Measurements from ENCODE around the gene ALPG.
"Not testable (repeated sequence)": the region's sequence is repeated elsewhere in the genome, so short reads cannot be mapped to it uniquely, and the experiment has no call there.

The ALPG gene

DNA sequence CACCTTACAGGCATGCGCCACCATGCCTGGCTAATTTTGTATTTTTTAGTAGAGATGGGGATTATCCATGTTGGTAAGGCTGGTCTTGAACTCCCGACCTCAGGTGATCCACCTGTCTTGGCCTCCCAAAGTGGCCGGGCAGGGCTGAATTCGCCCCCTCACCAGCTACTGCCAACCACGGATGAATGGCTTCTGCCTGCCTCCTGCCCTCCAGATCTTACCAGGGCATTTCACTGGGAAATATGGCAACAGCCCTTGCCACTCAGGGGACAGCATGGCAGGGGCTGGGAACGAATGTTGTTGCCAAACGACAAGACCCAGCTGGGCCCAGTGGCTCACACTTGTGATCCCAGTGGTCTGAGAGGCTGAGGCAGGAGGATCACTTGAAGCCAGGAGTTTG lies 29.9 kb upstream of the ALPG start:
- no peak for DNase-seq (ENCODE audit: extremely low read depth in 1 of 2, low read depth in 1 of 2)

GRCh38 chr2:232377319-232377718 lies 29.3 kb upstream of the ALPG start:
- DNase-seq (ENCODE audit: extremely low read depth in 1 of 2, low read depth in 1 of 2) = no peak

DNA sequence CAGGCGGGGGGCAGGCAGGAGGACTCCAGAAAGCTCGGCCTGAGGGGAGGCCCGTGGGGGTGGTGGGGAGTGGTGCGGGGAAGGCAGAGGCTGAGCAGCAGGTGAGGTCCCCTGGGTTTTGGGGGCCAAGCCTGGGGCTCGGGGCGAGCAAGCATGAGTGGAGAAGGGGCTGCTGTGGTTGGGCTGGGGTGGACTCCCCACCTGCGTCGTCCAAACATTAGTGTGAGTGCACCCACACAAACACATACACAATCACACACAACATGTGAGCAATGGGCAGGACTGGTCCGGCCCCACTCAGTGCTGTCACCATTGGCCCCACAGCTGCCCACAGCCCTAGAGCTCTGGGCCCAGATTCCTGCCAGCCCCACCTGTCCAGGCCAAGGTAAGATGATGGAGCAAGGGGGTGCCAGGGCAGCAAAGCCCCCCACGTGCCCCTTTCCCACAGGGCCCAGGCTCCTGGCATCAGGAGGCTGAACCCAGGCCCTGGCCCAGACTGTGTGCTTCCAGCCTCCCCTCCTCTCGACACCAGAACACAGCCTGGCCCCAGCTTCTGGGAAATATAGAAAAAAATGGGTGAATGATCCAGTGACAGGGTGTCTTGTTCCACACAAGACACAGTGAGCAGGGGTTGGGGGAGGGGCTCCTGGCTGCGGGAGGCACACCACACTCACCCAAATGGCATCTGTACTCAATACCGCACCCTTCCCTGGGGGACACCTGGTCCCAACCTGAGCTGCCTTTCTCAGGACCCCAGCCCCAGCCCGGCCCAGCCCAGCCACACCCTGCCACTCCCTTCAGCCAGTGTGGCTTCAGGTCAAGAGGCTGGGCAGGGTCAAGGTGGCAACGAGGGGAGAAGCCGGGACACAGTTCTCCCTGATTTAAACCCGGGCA lies 28.6 kb upstream of the ALPG start:
- DNase-seq (ENCODE audit: extremely low read depth in 1 of 2, low read depth in 1 of 2) = no peak

DNA sequence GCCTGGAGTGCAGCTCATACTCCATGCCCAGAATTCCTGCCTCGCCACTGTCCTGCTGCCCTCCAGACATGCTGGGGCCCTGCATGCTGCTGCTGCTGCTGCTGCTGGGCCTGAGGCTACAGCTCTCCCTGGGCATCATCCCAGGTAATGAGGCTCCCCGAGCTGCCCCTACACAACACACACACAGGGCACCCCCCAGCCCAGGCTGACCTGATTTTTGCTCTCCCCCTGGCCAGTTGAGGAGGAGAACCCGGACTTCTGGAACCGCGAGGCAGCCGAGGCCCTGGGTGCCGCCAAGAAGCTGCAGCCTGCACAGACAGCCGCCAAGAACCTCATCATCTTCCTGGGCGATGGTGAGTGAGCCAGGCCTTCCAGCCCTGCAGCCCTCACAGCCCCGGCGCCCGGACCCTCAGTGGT lies 27.9 kb upstream of the ALPG start, which contains the start of gene ALPP:
Gene ALPP (plus strand): TSS at position 17 of the 417 bp plus-strand sequence. CDS start 52 bp downstream, at position 69.
- DNase-seq (ENCODE audit: extremely low read depth in 1 of 2, low read depth in 1 of 2) = not testable (repeated sequence)

DNA sequence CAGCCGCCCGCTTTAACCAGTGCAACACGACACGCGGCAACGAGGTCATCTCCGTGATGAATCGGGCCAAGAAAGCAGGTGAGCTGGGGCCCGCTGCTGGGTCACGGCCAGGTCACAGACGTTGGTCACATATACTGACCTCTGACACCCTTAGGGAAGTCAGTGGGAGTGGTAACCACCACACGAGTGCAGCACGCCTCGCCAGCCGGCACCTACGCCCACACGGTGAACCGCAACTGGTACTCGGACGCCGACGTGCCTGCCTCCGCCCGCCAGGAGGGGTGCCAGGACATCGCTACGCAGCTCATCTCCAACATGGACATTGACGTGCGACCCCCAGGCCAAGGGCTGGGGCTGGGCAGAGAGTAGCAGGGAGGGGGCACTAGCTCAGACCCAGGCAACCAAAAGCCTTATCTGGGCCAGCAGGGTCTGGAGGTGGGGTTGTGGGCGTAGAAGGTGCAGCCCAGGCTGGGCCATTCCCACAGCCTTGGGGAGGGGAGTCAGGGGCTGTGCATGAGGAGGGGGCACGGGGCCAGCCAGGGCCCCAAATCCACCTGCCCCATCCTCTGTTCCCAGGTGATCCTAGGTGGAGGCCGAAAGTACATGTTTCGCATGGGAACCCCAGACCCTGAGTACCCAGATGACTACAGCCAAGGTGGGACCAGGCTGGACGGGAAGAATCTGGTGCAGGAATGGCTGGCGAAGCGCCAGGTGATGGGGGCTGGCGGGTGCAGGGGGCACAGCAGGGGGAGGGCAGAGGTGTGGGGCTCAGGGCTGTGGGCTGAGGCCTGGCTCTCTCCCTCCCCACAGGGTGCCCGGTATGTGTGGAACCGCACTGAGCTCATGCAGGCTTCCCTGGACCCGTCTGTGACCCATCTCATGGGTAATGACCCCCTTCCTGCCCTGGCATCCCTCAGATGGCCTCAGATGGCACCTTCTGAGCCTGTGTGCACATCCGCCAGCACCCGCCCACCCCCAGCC lies 26.7 kb upstream of the ALPG start:
- DNase-seq (ENCODE audit: extremely low read depth in 1 of 2, low read depth in 1 of 2) = not testable (repeated sequence)

GRCh38 chr2:232381204-232382031 lies 25.2 kb upstream of the ALPG start:
- DNase-seq (ENCODE audit: extremely low read depth in 1 of 2, low read depth in 1 of 2) = not testable (repeated sequence)

GRCh38 chr2:232382331-232383225 lies 24.1 kb upstream of the ALPG start:
- no peak for DNase-seq (ENCODE audit: extremely low read depth in 1 of 2, low read depth in 1 of 2)

DNA sequence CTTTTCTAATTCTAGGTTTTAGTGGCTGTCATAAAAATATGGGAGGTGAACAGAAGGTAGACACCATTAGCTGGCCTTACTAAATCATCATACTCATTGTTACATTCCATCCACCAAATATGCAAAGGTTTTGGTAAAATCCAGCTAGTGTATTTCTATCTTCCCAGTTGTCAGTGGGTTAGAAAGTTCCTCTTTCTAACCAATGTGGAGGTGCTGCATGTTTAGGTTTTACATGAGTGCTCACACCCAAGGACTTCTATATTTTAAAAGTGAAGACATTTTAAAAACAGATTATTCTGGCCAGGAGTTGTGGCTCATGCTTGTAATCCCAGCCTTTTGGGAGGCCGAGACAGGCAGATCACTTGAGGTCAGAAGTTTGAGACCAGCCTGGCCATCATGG lies 22.2 kb upstream of the ALPG start:
- no peak for DNase-seq (ENCODE audit: extremely low read depth in 1 of 2, low read depth in 1 of 2)

DNA sequence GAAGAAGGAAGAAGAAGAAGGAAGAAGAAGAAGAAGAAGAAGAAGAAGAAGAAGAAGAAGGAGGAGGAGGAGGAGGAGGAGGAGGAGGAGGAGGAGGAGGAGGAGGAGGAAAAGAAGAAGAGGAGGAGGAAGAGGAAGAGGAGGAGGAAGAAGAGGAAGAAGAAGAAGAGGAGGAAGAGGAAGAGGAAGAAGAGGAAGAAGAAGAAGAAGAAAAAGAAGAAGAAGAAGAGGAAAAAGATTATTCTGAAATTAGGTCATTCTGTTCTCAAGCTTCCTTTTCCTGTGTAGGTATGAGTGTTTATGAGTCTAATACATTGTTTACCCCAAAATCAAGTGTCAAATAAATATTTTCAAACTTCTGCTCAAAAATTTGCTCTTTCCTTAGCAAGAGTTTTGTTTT lies 21.6 kb upstream of the ALPG start:
- not testable (repeated sequence) for DNase-seq (ENCODE audit: extremely low read depth in 1 of 2, low read depth in 1 of 2)

GRCh38 chr2:232385660-232386489 lies 20.8 kb upstream of the ALPG start:
- no peak for DNase-seq (ENCODE audit: extremely low read depth in 1 of 2, low read depth in 1 of 2)

DNA sequence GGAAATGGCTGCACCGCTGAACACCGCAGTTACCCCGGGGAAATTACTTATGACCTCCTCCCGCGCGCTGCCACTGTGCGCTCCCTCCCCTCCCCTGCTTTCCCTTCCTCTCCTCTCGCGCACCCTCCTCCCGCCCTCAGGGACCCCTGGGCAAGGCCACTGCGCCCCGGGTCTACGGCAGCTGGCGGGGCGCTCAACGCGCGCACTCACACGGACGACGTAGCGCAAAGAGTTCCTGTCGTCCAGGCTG lies 20.2 kb upstream of the ALPG start:
- DNase-seq (ENCODE audit: extremely low read depth in 1 of 2, low read depth in 1 of 2) = no peak

DNA sequence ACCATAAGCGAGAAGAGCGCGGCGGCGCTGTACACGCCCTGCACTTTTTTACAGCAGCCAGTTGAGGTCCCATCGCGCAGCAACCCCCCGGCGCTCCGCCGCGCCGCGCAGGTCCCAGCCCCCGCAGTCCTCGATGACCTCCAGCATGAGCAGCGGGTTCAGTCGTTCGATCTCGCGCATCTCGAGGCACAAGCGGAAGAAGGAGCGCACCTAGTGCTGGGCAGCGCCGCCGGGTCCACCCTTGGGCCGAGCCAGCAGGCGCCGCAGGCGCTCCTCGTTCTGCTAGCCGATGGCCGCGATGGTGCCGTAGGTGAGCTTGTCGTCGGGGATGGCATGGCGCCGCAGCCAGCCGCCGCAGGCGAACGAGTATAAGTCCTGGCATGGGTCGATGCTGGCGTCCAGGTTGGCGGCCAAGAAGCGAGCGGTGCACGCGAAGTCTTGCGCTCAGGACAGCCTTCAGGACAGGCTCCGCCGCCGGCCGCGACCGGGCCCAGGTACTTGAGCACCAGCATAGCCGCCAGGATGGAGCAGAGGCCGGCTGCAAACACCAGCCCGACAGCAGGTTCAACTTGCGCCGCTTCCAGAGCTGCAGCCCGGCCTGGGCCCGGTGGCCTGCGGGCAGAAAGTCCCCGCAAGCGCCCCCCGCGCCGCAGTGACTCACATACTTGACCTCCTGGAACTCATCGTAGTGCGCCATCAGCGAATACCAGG lies 19.7 kb upstream of the ALPG start:
- no peak for DNase-seq (ENCODE audit: extremely low read depth in 1 of 2, low read depth in 1 of 2)

DNA sequence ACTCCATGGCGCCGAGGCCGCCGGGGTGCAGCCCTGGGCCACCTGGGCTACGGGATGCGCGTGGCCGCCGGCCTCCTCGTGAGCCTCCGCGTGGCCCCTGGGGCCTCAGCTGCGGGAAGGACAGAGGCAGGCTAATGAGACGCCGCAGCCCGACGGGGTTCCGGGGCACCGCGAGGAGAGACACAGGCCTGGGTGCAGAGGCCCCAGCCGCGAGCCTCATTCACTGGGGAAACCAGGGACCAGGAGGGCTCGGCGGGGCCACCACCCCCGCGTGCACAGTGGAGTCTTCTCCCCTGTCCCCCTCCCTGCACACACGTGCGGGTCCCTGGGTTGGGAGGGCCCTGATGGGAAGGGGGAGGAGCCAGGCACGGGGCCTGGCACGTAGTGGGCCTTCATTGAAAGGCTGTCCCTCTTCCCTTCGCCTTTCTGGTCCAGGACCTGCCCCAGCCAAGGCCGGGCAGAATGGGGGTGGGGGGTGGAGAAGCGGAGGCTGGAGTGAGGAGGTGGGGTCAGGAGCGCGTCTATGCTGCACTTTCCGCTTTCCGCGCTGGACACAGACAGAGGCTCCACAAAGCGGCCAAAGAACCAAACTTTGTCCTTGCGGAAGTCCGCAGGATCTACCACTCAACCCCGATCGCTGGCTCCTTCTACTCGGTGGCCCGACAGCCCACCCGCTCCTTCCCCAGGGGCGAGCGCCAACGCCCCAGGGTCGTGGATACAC lies 19.0 kb upstream of the ALPG start:
- no peak for DNase-seq (ENCODE audit: extremely low read depth in 1 of 2, low read depth in 1 of 2)

DNA sequence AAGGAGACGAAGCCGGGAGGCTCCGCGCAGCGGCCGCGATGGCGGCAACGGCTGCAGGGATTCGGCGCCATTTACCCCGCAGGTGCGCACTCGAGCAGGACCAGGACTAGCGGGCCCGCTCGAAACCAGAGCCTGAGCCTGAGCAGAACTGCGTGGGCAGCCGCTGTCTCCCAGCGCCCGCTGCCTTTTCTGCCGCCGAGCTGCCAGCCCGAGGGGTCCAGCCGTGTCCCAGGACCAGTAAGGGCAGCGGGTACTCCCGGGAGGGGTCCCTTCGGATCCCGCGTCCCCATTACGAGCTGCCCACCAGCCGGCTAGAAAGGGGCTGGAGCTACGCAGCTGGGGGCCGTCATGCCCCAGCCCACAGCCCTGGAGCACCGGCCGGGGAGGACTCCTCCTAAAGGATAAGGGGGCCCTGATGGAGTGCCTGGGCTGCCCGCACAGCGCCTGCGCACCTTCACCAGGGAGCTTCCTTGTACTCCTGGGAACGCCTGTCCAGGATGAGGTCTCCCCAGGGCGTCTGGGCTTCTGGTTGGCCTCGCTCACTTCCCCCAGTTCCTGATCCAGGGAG lies 18.2 kb upstream of the ALPG start:
- DNase-seq (ENCODE audit: extremely low read depth in 1 of 2, low read depth in 1 of 2) = no peak

GRCh38 chr2:232389327-232389726 lies 17.3 kb upstream of the ALPG start:
- DNase-seq (ENCODE audit: extremely low read depth in 1 of 2, low read depth in 1 of 2) = no peak

GRCh38 chr2:232390661-232391060 lies 16.0 kb upstream of the ALPG start:
- no peak for DNase-seq (ENCODE audit: extremely low read depth in 1 of 2, low read depth in 1 of 2)

GRCh38 chr2:232393556-232393955 lies 13.1 kb upstream of the ALPG start:
- no peak for DNase-seq (ENCODE audit: extremely low read depth in 1 of 2, low read depth in 1 of 2)

Data from activated CD8-positive, alpha-beta memory T cell treated with anti-CD3 and anti-CD28 coated beads for 1 hour (primary cell).